Stimulated activated CD4-positive, alpha-beta T cell treated with anti-CD3 and anti-CD28 coated beads, Interleukin-1b, Interleukin-23, amount 100 ng/mL, for 4 hours (primary cell): ENCODE results near the gene CYP20A1.
A peak's percentile ranks its signal among the peaks of the same experiment; 100 is the strongest.
"Not testable (repeated sequence)": the region's sequence is repeated elsewhere in the genome, so short reads cannot be mapped to it uniquely, and the experiment has no call there.

ENCODE experiments used
- DNase-seq, 2 donors: peaks; one replicate each; pipeline ENCODE4 v3.0.0-alpha.2; 2020; ENCODE audit warnings: low read depth in 2 of 2

The CYP20A1 gene

DNA sequence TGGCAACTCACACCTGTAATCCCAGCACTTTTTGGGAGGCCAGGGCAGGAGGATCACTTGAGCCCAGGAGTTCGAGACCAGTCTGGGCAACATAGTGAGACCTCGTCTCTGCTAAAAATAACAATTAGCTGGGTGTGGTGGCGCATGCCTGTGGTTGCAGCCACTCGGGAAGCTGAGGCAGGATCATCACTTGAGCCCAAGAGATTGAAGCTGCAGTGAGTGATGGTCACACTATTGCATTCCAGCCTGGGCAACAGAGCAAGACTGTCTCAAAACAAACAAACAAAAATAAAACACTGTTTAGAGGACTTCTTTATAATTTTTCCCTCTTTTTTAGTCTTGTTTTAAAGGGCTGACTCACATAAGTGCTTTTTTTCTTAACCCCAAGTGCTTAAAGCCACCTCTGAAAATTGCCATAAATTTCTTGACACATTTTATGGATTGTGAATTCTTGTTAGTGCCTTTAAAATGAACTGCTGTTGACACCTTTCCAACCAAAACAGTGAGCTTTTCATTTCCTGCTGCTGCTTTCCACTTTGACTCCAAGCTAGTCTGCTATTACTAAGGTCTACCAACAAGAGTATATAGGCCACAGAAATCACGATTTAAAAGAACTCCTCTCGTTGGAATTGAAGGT, 41.7 kb downstream of the CYP20A1 start:
- no peak for DNase-seq

DNA sequence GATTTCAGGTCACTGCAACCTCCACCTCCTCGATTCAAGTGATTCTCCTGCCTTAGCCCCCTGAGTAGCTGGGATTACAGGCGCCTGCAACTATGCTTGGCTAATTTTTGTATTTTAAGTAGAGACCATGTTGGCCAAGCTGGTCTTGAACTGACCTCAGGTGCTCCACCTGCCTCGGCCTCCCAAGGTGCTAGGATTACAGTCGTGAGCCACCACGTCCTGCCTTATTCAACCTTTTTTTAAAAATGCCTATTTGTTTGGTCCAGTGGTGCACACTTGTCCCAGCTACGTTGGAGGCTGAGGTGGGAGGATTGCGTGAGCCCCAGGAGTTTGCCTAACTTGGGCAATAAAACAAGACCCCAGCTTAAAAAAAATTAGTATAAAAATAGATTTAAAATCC, 43.3 kb downstream of the CYP20A1 start:
- DNase-seq, result no peak

DNA sequence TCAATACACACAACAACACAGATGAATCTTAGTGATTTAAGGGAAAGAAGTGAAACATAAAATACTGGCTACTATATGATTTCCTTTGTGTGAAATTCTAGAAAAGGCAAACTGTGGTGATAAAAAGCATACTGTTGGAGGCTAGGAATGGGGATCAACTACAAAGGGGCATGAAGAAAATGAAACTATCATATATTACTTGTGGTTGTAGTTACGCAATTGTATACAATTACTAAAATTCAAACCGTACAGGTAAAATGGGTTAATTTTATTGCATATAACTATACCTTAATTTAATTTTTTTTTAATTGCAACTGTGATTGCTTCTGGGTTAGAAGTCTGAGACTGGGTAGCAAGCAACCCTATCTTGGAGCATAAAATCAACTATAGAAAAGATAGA, 47.7 kb downstream of the CYP20A1 start:
- no peak for DNase-seq

DNA sequence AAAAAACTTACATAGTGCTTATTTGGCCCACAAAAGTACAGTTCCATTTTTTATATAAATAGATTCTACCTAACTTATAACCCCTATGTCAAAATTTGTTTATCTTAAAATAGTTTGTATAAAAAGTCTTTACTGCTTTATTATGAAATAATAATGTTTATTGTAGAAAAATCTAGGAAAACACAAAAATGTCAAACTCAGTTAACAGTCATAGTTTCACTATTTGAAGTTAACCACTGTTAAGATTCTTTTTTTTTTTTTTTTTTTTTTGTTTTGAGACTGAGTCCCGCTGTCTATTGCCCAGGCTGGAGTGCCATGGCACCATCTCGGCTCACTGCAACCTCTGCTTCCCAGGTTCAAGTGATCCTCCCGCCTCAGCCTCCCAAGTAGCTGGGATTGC, 62.8 kb downstream of the CYP20A1 start:
- no peak for DNase-seq

DNA sequence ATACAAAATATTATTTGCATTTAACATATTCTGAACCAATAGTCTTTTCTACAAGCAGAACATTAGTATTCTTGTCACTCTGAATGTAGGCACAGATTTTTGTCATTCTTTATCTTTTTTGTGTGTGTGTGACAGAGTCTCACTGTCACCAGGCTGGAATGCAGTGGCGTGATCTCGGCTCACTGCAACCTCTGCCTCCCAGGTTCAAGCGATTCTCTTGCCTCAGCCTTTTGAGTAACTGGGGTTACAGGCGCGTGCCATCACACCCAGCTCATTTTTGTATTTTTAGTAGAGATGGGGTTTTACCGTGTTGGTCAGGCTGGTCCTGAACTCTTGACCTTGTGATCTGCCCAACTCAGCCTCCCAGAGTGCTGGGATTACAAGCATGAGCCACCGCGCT, 63.8 kb downstream of the CYP20A1 start:
- not testable (repeated sequence) for DNase-seq

DNA sequence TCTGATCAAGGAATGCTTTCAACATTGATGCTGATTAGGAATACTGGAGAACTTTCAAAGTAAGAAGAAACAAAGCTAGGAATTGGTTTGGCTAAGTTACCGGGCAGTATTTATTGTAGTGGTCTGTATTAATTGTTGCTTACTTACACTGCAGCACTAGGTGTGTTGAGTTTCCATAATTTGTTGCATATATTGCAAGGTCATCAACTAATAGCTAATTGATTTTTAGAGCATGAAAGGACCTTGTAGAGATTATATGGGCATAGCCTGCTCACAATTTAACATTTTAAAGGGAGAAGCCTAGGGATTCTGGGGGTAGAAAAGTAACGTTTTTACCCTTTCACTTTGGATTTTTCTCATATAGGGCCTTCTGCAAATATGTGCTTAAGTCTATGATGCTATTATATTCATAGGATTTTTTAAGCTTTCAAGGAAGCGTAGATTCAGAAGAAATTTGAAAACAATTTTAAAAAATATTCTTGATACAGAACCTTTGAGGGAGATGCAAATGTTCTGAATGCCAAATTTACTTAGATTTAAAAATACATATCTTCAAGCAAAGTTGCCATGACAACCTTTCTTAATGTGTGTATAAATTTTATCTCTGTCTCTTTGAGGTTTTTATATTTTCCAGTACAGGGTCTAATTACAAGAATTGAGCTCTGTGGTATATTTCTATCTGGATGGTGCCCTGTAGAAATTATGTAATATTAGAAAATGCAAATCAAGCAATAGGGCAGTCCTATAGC, 72.0 kb downstream of the CYP20A1 start:
- DNase-seq, result no peak

DNA sequence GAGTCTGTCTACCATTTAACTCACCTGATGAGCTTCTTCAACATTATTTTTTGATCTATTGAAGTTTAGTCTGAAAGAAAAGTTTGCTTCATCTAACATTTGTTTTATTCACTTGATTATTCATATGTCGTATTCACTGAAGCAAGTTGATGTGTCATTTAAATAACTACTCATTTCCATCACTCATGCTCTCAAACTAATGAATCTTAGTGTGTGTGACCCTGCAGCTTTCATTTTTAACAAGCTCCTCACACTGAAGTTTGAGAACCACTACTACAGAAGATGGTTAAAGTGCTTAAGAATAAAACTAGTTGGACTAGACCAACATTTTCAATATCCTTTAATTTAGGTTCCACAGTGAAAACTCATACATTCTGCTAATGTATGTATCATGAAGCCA, 87.5 kb downstream of the CYP20A1 start:
- no peak for DNase-seq

DNA sequence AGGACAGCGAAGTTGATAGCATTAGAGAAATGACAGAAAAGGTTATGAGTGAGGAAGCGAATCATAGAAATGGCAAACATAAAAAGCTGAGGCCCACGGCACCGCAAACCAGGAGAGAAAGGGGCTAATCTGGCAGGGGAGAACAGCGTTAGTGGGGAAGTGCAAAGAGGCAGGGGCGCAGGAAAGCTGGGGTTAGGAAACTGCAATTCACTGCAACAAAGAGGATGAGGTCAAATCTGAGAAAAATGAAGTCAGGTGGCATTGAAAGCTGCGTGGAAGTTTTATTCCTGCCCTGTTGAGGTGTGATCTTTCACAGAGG, 88.7 kb downstream of the CYP20A1 start:
- DNase-seq, result no peak

DNA sequence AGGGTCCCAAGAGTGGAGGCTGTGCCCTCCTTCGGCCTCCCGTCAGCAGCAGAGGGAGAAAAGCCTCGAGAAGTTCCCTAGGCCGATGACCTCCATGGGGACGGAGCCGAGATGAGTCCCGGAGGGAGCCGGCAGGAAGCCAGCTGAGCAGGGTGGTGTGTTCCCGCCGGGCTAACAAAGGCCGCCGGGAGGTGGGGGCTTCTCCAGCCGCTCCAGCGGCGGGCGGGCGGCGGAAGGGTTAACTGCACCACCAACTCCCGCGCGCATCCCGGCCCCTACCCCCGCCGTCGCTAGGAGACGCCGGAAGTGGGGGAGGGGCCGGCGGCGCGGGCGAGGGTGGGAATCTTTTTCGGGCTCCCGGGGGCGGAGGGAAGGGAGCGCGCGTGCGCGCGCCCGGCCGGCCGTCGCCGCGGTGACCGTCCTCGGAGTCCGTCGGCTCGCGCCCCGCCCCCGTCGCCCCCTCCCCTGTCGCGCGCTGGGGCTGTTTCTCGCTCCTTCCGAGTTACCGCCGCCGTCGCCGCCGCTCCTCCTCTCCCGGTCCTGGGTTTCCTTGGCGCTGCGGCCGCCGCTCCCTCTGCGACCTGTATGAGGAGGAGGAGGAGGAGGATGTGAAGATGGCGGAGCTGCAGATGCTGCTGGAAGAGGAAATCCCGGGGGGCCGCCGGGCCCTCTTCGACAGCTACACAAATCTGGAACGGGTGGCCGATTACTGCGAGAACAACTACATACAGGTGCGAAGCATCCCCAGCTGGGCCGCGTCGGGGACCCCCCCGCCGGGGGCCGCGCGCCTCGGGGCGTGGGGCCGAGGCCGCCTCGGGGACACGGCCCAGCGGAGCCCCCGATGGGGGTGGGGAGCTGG, 89.3 kb downstream of the CYP20A1 start, which contains the start of gene ABI2:
Gene ABI2 (plus strand): TSS at position 494 of the 859 bp plus-strand sequence. CDS start 121 bp downstream, at position 615.
- peak; percentile 47 to 71 for DNase-seq

DNA sequence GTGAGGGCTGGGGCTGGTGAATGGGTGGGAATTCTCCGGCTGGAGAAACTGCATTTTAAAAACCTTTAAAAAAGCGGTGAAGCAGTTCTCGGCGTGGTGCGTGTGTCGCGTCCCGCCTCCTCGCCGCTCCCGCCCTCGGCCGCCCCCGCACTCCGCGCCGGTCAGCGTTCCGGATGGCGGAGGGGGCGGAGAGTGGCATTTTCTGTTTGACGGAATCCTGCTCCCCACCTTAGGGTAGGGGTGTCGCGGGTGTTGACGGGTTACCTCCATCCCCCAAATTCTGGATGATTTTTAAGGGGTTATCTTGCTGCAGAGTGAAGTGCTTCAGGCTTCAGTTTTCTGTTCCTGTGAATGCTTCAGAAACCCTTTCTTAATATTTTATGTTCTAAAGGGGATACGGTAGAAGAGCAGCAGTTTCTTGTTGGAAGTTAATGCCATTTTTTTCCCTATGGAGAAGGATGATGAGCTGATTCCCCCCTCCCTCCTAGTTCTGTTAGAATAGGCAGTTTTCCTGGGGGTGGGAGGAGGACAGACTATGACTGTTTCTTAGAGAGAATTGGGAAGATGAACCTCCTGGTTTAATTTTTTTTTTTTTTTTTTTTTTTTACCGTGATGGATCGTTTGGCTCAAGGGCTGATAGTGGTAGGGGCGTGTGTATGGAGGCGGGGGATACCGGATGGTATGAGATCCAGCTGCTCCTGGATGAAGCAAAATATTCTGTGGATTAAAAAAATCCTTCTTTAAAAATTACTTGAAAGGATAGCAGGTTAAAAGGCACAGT, 90.1 kb downstream of the CYP20A1 start:
- peak; percentile 17 to 39 for DNase-seq

DNA sequence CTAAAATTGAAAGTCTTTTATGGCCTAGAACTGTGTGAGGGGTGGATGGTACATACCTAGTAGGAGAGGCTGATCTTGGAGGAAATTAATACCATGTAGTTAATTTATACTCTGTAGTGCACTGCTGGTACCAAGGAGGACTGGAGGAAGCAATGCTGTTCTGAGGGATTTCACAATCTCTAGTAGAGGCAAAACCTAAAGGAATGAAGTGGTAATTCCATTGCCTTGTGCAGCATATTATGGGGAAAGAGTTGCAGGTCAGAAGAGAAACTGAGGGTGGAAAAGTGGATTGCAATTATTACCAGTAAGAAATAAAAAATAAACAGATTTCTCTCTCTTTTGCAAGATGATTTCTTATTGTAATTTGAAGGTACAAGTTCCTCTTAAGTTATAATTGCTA, 91.6 kb downstream of the CYP20A1 start:
- DNase-seq, result no peak

DNA sequence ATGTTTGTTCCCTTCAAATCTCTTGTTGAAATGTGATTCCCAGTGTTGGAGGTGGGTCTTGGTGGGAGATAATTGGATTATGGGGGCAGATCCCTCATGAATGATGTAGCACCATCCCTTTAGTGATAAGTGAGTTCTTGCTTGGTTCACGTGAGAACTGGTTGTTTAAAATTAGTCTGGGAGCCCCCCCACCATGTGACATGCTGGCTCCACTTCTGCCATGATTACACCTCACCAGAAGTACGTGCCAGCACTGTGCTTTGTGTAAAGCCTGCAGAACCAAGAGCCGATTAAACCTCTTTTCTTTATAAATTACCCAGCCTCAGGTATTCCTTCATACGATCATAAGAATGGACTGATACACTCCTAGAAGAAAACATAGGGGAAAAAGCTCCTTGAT, 99.5 kb downstream of the CYP20A1 start:
- no peak for DNase-seq

DNA sequence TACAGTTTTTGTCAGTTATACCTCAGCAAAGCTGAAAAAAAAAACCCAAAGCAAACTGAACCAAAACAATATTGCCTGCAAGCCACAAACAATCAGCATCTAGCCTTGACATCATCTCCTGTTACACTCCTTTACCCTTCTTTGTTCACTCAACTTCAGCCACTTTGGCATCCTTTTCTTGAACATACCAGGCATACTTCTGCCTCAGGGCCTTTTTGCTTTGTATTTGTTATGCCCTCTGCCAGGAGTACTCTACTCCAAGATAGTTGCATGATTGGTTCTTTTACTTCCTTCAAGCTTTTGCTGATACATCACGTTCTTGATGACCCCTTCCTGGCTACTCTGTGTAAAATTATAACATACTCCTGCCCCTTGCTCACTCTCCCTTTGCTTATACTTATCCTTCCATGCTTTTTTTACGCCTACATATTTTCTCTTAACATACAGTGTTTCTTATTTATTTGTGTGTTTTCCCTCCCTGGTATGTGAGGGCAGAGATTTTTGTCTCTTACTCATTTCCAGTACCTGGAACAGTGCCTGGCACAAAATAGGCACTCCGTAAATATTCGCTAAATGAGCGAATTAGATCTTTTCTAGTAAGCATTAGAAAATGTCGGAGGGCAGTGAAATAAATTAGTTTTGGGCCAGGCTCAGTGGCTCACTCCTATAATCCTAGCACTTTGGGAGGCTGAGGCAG, 102.1 kb downstream of the CYP20A1 start:
- no peak for DNase-seq

DNA sequence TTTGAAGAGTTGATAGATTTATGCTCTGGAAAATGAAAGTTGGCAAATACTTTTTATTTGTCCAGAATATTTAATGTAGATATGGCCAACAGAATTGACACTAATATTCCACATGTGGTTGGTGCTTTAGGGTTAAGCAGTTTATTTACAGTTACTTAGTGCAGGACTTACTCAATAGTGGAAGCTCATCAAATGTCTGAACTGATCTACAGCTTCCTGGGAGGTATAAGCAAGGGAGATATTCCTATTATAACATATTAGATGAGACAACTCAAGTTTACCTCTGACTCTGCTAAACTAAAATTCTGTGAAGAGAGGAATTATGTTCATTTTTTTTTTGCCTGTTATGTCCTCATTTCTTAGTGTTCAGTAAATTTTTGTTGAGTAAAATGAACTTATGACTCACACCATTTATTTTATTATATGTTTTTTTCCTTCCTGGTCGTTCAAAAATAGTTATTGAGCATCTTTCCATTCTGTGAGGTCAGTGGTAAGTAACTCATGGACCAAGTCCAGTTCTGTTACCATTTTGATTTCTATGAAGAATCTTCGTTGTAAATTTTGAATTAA, 103.0 kb downstream of the CYP20A1 start:
- DNase-seq, result no peak

DNA sequence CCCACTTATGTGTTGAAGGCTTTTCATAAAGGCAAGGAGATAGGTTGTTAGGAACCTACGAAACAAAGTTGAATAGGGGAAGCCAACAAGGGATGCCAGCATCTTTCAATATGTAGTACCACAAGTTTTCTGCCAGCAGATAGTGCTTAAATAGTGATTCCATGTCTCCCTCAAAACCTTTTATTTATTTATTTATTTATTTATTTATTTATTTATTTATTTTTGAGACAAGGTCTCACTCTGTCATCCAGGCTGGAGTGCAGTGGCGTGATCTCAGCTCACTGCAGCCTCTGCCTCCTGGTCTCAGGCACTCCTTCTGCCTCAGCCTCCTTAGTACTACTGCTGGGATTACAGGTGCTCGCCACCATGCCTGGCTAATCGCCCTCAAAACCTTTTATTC, 103.6 kb downstream of the CYP20A1 start:
- DNase-seq, result not testable (repeated sequence)

DNA sequence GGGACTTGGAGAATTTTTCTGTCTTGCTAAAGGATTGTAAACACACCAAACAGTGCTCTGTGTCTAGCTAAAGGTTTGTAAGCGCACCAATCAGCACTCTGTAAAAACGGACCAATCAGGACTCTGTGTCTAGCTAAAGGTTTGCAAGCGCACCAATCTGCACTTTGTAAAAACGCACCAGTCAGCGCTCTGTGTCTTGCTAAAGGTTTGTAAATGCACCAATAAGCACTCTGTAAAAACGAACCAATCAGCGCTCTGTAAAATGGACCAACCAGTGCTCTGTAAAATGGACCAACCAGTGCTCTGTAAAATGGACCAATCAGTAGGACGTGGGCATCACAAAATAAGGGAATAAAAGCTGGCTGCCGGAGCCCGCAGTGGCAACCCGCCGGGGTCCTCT, 105.8 kb downstream of the CYP20A1 start:
- DNase-seq, result no peak

DNA sequence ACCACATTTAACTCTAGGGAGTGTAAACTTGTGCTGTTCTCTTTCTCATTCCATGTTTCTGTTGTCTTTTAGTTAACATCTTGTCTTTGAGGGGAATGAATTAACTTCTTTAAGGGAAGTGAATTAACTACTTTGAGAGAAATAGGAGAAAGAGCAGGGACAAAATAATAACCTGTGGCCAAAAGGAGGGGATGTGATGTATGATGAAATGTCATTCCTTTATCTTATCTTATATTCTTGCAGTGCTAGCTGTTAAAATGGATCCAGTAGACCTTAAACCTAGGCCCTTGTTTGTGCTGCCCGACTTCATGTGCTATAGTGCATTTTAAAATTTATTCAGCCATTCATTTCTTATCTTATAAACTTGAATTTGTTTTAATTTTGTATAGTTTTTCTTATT, 107.8 kb downstream of the CYP20A1 start:
- no peak for DNase-seq

DNA sequence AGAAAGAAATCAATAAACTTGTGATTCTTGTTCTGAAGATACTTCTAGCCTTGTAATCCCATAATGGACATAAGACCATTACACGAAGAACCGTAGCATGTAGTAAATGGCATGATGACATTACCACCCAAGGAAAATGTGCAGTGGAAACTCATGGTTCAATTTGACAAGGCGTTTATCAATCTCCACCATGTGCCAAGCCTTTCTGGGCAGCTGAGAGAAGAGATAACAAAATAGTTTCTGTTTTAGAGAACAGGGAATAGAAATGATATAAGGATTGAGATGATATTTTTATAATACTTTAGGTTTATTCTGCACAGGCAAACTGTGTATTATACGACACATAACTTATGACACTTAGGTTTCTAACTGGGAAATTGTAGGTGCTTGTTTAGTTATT, 108.6 kb downstream of the CYP20A1 start:
- no peak for DNase-seq

DNA sequence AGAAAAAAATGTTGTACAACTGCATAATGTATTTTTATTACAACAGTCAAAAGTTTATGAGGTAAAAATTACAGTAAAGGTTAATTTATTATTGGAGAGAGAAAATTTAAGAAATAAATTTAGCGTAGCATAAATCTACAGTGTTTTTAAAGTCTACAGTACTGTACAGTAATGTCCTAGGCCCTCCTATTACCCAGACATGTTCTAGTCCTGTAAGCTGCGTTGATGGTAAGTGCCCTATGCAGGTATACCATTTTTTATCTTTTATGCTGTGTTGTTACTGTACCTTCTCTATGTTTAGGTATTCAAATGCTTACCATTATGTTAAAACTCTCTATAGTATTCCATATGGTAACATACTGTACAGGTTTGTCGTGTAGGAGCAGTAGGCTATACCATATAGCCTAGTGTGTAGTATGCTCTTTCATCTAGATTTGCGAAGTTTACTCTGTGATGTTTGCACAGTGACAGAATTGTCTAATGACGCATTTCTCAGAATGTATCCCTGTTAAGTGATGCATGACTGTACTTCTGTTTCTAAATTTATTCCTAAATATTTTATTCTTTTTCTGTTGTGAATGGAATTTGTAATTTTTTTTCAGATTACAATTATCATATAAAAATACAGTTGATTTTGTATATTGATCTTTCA, 113.9 kb downstream of the CYP20A1 start:
- no peak for DNase-seq

DNA sequence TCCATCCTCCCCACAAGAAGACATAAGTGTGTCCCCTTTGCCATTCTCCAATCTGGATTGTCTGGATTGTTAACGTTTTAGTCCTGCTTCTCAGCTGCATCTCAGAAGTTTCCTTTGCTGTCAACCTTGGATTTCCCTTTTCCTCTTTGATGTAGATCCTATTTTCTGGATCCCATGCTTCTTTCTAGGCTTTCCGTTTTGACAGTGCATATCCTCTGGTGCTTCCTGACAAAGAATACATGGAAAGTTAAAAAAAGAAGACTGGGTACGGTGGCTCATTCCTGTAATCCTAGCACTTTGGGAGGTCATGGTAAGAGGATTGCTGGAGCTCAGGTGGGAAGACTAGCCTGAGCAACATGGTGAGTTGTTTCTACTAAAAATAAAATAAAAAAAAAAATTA, 116.1 kb downstream of the CYP20A1 start:
- DNase-seq, result no peak
